Psoas muscle (tissue), 8 donors: Measurements from ENCODE around the gene LZIC. TPM values are rescaled to one million over a fixed set of nuclear protein-coding genes. Genes with fewer than 3 reads are reported as not detected.

Experiments used
- ATAC-seq, 4 donors: fragments of 200-7000 bp; cut with Tn5 transposase; one replicate each; pipeline ENCODE4 v1.9.1; 2020; ENCODE audit warnings: moderate library complexity in 3 of 4, mild to moderate bottlenecking in 2 of 4
- DNase-seq, 2 donors: peaks; one replicate each; pipeline ENCODE4 v3.0.0-alpha.2; 2020
- H3K27ac ChIP-seq: fragments of 200-600 bp; one replicate; pipeline ENCODE4 v1.8.0; 2022
- H3K27me3 ChIP-seq, 3 donors: fragments of 200-600 bp in 1 of 3; one replicate each; pipeline versions ENCODE4 v1.6.1 to v1.8.0; 2013 to 2022; ENCODE audit warnings: low read length in 2 of 3, mild to moderate bottlenecking in 2 of 3, moderate library complexity in 1 of 3; ENCODE audit not compliant: insufficient read depth in 3 of 3
- H3K36me3 ChIP-seq, 2 donors: fragments of 200-600 bp in 1 of 2; one replicate each; pipeline versions ENCODE4 v1.6.1 to v1.8.0; 2013 to 2022; ENCODE audit warnings: low read depth in 1 of 2, mild to moderate bottlenecking in 1 of 2, moderate library complexity in 1 of 2; ENCODE audit not compliant: insufficient read depth in 1 of 2
- H3K4me1 ChIP-seq: fragments of 200-600 bp; one replicate; pipeline ENCODE4 v1.8.0; 2022
- H3K4me3 ChIP-seq: fragments of 200-600 bp; one replicate; pipeline ENCODE4 v1.8.0; 2022; ENCODE audit warnings: mild to moderate bottlenecking
- H3K9me3 ChIP-seq: fragments of 200-600 bp; one replicate; pipeline ENCODE4 v1.8.0; 2022
- CTCF ChIP-seq: fragments of 200-600 bp; IDR thresholded peaks from one replicate; pipeline ENCODE4 v1.8.0; 2022; ENCODE audit warnings: antibody characterized with exemption
- WGBS, 3 donors: extraction: QIAGEN DNeasy Blood & Tissue Kit; methylation state at CpG; one replicate each; pipeline versions ENCODE4 v1.1.6 to v1.1.7; 2013; 5-methylcytosine and 5-hydroxymethylcytosine counted together
- intact Hi-C, 2 donors: fragments of 100-400 bp; cut with DNase I; formaldehyde crosslinking; loops; one replicate each; pipeline versions ENCODE4 v1.11.0 to v1.14.2; 2022
- polyA plus RNA-seq, 3 donors: library from polyadenylated mRNA; stranded (reverse); fragments of 200-250 nt; gene quantifications; one replicate each; pipeline ENCODE4 v1.2.3, GENCODE V29; 2013
- total RNA-seq, 4 donors: library from RNA; stranded (reverse); fragmentation: NEBNext Ultra II Directional in 2 of 4; extraction: Animal tissue kit (Norgen Biotek cat#: 25700) in 2 of 4; gene quantifications; one replicate each; pipeline versions ENCODE4 v1.2.1 to v1.2.4, GENCODE V29; 2021 to 2023
- donor health status: healthy with polysubstance abuse.
- donor health status: DM: no; HTN: no; CAD: no; lungs with moderate emphysema.
- donor health status: Bipolar disorder and iron deficiency.
- donor health status: healthy.
- donor health status: DM: yes; HTN: yes; CAD: no.
- donor health status: DM: no; HTN: no; CAD: no.
- donor health status: DM: no; HTN: no; CAD: no.
- donor health status: DM: yes; HTN: yes; CAD: no.

Gene LZIC
- total and polyA plus RNA-seq, 7 donors, result 17.3 to 37.5 (median 23.3) TPM

DNA sequence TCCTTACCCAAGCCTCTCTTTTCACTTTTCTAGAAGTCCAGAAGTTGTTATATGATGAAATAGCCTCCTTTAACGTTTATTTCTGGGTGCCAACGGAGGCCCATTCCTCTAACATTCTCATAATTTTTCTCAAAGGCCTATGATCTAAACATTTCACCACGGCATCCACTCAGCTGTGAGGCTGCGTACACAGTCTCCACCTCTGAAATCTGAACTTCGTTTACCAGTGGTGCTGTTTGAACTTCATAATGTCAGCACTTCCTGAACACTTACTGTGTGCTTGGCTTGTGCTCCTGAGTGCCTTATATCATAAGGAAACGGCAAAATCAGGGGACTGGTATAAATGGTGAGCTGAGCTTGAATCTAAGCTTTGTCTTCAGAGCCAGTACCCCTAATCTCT is 41.8 kb upstream of the LZIC start:
- H3K9me3 ChIP-seq, result no peaks in the 10 kb centered on the region
- H3K27ac ChIP-seq, result no peak overlapping the region
- H3K4me1 ChIP-seq, result no peaks in the 10 kb centered on the region
- TF ChIP-seq CTCF, result no peak
- ATAC-seq (no peak), DNase-seq (no peak)
- intact Hi-C loops, result no loop called here
- H3K27me3 ChIP-seq, result no peaks in the 10 kb centered on the region
- peaks cover 7 to 48% of the 10 kb centered on the region in 2 donors for H3K36me3 ChIP-seq
- WGBS, 3 donors, result 47 to 61% (median 58%) methylated on average over 6 of the region's 6 CpGs
- no peak overlapping the region for H3K4me3 ChIP-seq

GRCh38 chr1:9984253-9984652 is 41.1 kb upstream of the LZIC start:
- no peak for TF ChIP-seq CTCF
- no peak for ATAC-seq
- H3K9me3 ChIP-seq, result no peaks in the 10 kb centered on the region
- no peaks in the 10 kb centered on the region for H3K27me3 ChIP-seq
- WGBS, 3 donors, result 76 to 79% (median 78%) methylated on average over 5 of the region's 5 CpGs
- intact Hi-C loops, result no loop called here
- H3K4me1 ChIP-seq, result no peaks in the 10 kb centered on the region
- DNase-seq, result no peak
- H3K27ac ChIP-seq, result no peak overlapping the region
- no peak overlapping the region for H3K4me3 ChIP-seq
- peaks cover 7 to 55% of the 10 kb centered on the region in 2 donors for H3K36me3 ChIP-seq

DNA sequence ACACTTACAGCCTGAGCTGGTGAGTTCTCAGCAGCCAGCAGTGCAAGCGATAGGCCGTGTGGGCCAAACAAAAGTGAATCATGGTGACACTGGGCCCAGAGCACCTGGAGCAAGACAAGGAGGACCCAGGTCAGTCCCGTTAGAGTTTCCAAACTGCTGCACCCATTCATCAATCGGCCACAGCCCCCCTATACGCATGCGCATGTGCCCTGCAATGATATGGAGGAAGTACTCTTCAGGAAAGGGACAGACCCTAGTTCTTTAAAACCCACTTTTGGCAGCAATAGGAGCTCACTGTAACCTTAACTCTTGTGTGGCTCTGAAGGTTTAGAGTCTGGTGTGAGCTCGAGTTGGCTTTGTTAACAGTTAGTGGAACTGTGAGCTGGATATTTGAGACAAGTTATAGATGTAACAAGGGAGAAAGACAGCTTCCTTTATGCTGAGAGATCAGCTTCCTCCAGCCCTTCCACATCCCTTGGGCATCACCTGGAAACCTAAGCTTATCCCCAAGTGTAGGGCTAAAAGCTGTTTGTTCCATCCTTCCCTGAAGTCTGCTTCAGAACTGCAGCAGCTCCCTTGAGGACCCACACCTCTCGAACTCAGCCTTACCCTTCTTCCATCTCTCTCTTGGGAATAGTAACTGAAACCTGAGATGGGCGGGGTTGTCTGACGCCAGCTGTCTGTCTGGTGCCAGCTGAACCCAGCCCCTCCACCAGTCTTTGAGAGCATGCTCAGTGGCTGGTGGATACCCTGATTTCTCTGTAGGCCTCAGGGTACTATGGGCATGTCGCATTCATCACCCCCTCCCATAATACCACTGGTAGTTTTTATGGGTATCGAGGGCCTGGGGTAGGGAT is 17.7 kb upstream of the LZIC start:
- intact Hi-C loops, result loop anchor here in 1 of 2 donors (5.0 kb wide), 1 partner anchor 66 kb away; no protein-coding TSS in a partner anchor
- peaks cover 9% of the 10 kb centered on the region for H3K4me1 ChIP-seq
- ATAC-seq (peak in 2 of 4 donors; percentile 44 to 70), DNase-seq (no peak)
- H3K4me3 ChIP-seq, result no peak overlapping the region
- H3K36me3 ChIP-seq, result no peaks in the 10 kb centered on the region
- H3K27me3 ChIP-seq, result no peaks in the 10 kb centered on the region
- H3K9me3 ChIP-seq, result no peaks in the 10 kb centered on the region
- H3K27ac ChIP-seq, result no peak overlapping the region
- TF ChIP-seq CTCF, result no peak
- 63 to 70% (median 64%) methylated on average over 12 of the region's 12 CpGs for WGBS, 3 donors

DNA sequence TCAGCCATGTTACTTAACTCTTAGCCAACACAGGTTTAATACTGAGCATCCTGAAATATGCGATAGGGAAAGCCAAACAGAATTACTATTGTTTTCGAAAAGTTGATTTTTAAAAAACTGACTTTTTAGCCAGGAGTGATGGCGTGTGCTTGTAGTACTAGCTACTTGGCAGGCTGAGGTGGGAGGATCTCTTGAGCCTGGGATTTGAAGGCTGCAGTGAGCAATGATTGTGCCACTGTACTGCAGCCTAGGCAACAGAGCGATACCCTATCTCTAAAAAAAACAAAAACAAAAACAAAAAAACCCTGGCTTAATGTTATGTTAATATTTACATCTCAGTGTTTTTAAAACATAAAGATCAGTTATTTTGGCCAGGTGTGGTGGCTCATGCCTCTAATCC is 16.8 kb upstream of the LZIC start:
- no peak for TF ChIP-seq CTCF
- H3K27ac ChIP-seq, result no peak overlapping the region
- ATAC-seq (no peak), DNase-seq (no peak)
- H3K36me3 ChIP-seq, result no peaks in the 10 kb centered on the region
- no peaks in the 10 kb centered on the region for H3K9me3 ChIP-seq
- 77 to 85% (median 80%) methylated on average over 4 of the region's 4 CpGs for WGBS, 3 donors
- no peak overlapping the region for H3K4me3 ChIP-seq
- intact Hi-C loops, result loop anchor here in 1 of 2 donors (5.0 kb wide), 1 partner anchor 67 kb away; no protein-coding TSS in a partner anchor
- peaks cover 9% of the 10 kb centered on the region for H3K4me1 ChIP-seq
- H3K27me3 ChIP-seq, result no peaks in the 10 kb centered on the region
